ENCODE results near the gene GATAD2B.
"Not testable (repeated sequence)": the region's sequence is repeated elsewhere in the genome, so short reads cannot be mapped to it uniquely, and the experiment has no call there.

GATAD2B gene

DNA sequence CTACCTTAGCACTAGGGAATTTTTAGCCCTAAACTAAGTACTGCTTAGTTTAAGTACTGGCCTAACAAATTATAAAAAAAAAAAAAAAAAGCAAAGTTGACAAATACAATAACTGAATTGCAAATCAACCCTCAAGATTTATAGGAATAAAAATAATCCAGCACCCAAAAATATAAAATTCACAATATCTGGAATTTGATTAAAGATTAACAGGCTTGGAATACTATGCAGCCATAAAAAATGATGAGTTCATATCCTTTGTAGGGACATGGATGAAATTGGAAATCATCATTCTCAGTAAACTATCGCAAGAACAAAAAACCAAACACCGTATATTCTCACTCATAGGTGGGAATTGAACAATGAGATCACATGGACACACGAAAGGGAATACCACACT, 78.4 kb downstream of the GATAD2B start:
- H3K36me3 ChIP-seq (ENCODE audit: insufficient read depth, low read length); H3K27ac ChIP-seq (ENCODE audit: low read depth, low read length); H3K4me3 ChIP-seq (ENCODE audit: low read depth in 1 of 2, low read length in 2 of 2); H3K9me3 ChIP-seq (ENCODE audit: low read length); H3K27me3 ChIP-seq (ENCODE audit: control insufficient read depth in 1 of 2, insufficient read depth in 2 of 2, low read length in 2 of 2); H3K9ac ChIP-seq (ENCODE audit: low read length); H3K4me1 ChIP-seq (ENCODE audit: insufficient read depth, low read length): not testable (repeated sequence)

GRCh38 chr1:153842006-153842471, 80.7 kb downstream of the GATAD2B start:
- Histone ChIP-seq H3K27me3 (ENCODE audit: control insufficient read depth in 1 of 2, insufficient read depth in 2 of 2, low read length in 2 of 2) (no peaks in the 10 kb centered on the region), H3K9me3 (ENCODE audit: low read length) (no peaks in the 10 kb centered on the region), H3K4me1 (ENCODE audit: insufficient read depth, low read length) (no peaks in the 10 kb centered on the region), H3K36me3 (ENCODE audit: insufficient read depth, low read length) (no peaks in the 10 kb centered on the region), H3K27ac (ENCODE audit: low read depth, low read length) (no peak overlapping the region), H3K4me3 (ENCODE audit: low read depth in 1 of 2, low read length in 2 of 2) (no peak overlapping the region), H3K9ac (ENCODE audit: low read length) (no peak overlapping the region)

DNA sequence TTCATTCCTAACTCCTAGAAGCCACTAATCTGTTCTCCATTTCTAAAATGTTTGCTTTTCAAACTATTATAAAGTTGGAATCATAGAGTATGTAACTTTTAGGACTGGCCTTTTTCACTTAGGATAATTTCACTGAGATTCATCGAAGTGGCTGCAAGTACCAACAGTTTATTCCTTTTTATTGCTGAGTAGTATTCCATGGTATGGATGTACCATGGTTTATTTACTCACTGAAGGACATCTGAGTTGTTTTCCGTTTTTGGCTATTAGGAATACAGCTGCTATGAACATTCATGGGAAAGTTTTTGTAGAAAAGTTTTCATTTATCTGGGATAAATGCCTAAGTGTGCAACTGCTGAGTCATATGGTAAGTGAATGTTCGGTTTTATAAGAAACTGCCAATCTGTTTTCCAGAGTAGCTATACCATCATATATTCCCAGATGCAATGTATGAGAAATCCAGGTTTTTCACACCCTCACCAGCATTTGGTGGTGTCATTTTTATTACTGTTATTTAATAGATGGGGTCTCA, 81.2 kb downstream of the GATAD2B start:
- no peak overlapping the region for H3K9ac ChIP-seq (ENCODE audit: low read length)
- no peaks in the 10 kb centered on the region for H3K27me3 ChIP-seq (ENCODE audit: control insufficient read depth in 1 of 2, insufficient read depth in 2 of 2, low read length in 2 of 2)
- H3K27ac ChIP-seq (ENCODE audit: low read depth, low read length), result no peak overlapping the region
- H3K4me3 ChIP-seq (ENCODE audit: low read depth in 1 of 2, low read length in 2 of 2), result no peak overlapping the region
- no peaks in the 10 kb centered on the region for H3K4me1 ChIP-seq (ENCODE audit: insufficient read depth, low read length)
- H3K9me3 ChIP-seq (ENCODE audit: low read length), result no peaks in the 10 kb centered on the region
- H3K36me3 ChIP-seq (ENCODE audit: insufficient read depth, low read length), result no peaks in the 10 kb centered on the region

GRCh38 chr1:153840774-153841173, 82.0 kb downstream of the GATAD2B start:
- H3K36me3 ChIP-seq (ENCODE audit: insufficient read depth, low read length); H3K27me3 ChIP-seq (ENCODE audit: control insufficient read depth in 1 of 2, insufficient read depth in 2 of 2, low read length in 2 of 2): not testable (repeated sequence)

GRCh38 chr1:153833968-153834367, 88.8 kb downstream of the GATAD2B start:
- not testable (repeated sequence) for H3K4me1 ChIP-seq (ENCODE audit: insufficient read depth, low read length); H3K9me3 ChIP-seq (ENCODE audit: low read length); H3K9ac ChIP-seq (ENCODE audit: low read length); H3K36me3 ChIP-seq (ENCODE audit: insufficient read depth, low read length); H3K27ac ChIP-seq (ENCODE audit: low read depth, low read length); H3K27me3 ChIP-seq (ENCODE audit: control insufficient read depth in 1 of 2, insufficient read depth in 2 of 2, low read length in 2 of 2); H3K4me3 ChIP-seq (ENCODE audit: low read depth in 1 of 2, low read length in 2 of 2)

More at GRCh38 chr1:153840774-153841173, 82.0 kb downstream of the GATAD2B start:
- not testable (repeated sequence) for H3K4me1 ChIP-seq (ENCODE audit: insufficient read depth, low read length); H3K4me3 ChIP-seq (ENCODE audit: low read depth in 1 of 2, low read length in 2 of 2); H3K27ac ChIP-seq (ENCODE audit: low read depth, low read length); H3K9me3 ChIP-seq (ENCODE audit: low read length); H3K9ac ChIP-seq (ENCODE audit: low read length)

DNA sequence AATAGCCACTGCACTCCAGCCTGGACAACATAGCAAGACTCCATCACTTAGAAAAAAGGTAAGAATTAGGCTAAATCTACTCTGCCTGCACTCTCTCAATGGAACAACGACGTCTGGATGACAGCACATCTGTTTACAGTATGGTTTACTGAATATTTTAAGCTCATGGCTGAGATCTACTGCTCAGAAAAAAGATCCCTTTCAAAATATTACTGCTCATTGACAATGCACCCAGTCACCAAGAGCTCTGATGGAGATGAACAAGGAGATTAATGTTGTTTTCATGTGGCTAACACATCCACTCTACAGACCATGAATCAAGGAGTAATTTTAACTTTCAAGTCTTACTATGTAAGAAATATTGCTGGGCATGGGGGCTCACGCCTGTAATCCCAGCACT, 89.6 kb downstream of the GATAD2B start:
- Histone ChIP-seq H3K4me3 (ENCODE audit: low read depth in 1 of 2, low read length in 2 of 2) (no peak overlapping the region), H3K9ac (ENCODE audit: low read length) (no peak overlapping the region), H3K4me1 (ENCODE audit: insufficient read depth, low read length) (no peaks in the 10 kb centered on the region), H3K36me3 (ENCODE audit: insufficient read depth, low read length) (peaks cover under 1% of the 10 kb centered on the region), H3K27me3 (ENCODE audit: control insufficient read depth in 1 of 2, insufficient read depth in 2 of 2, low read length in 2 of 2) (no peaks in the 10 kb centered on the region), H3K9me3 (ENCODE audit: low read length) (no peaks in the 10 kb centered on the region), H3K27ac (ENCODE audit: low read depth, low read length) (no peak overlapping the region)

DNA sequence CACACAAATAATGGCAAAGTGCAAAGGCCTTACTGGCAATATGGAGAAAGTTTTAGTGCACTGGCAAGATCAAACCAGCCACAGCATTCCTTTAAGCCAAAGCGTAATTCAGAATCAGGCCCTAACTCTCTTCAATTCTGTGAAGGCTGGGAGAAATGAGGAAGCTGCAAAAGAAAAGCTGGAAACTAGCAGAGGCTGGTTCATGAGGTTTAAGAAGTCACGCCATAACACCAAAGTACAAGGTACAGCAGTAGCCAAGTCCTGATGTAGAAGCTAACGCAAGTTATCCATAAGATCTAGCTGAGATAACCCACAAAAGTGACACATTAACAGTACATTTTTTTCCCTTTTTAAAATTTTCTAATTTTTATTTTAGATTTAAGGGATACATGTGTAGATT, 90.5 kb downstream of the GATAD2B start:
- H3K9ac ChIP-seq (ENCODE audit: low read length), result no peak overlapping the region
- H3K27ac ChIP-seq (ENCODE audit: low read depth, low read length), result no peak overlapping the region
- no peaks in the 10 kb centered on the region for H3K27me3 ChIP-seq (ENCODE audit: control insufficient read depth in 1 of 2, insufficient read depth in 2 of 2, low read length in 2 of 2)
- peaks cover 9% of the 10 kb centered on the region for H3K36me3 ChIP-seq (ENCODE audit: insufficient read depth, low read length)
- no peaks in the 10 kb centered on the region for H3K4me1 ChIP-seq (ENCODE audit: insufficient read depth, low read length)
- H3K9me3 ChIP-seq (ENCODE audit: low read length), result no peaks in the 10 kb centered on the region
- no peak overlapping the region for H3K4me3 ChIP-seq (ENCODE audit: low read depth in 1 of 2, low read length in 2 of 2)

DNA sequence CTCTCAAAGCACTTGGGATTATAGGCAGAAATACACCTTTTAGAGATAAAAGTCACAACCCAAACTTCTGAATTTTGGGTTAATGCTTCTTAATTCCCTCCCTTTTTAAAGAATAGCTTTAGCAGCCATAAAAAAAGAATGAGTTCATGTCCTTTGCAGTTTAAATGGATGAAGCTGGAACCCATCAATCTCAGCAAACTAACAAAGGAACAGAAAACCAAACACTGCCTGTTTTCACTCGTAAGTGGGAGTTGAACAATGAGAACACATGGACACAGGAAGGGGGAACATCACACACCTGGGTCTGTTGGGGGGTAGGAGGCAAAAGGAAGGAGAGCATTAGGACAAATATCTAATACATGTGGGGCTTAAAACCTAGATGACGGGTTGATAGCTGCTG, 91.7 kb downstream of the GATAD2B start:
- Histone ChIP-seq H3K4me3 (ENCODE audit: low read depth in 1 of 2, low read length in 2 of 2) (no peak overlapping the region), H3K9me3 (ENCODE audit: low read length) (no peaks in the 10 kb centered on the region), H3K27me3 (ENCODE audit: control insufficient read depth in 1 of 2, insufficient read depth in 2 of 2, low read length in 2 of 2) (no peaks in the 10 kb centered on the region), H3K9ac (ENCODE audit: low read length) (no peak overlapping the region), H3K27ac (ENCODE audit: low read depth, low read length) (no peak overlapping the region), H3K36me3 (ENCODE audit: insufficient read depth, low read length) (peaks cover 11% of the 10 kb centered on the region), H3K4me1 (ENCODE audit: insufficient read depth, low read length) (no peaks in the 10 kb centered on the region)

- Histone ChIP-seq H3K27me3 (ENCODE audit: control insufficient read depth in 1 of 2, insufficient read depth in 2 of 2, low read length in 2 of 2) (no peaks in the 10 kb centered on the region), H3K4me1 (ENCODE audit: insufficient read depth, low read length) (no peaks in the 10 kb centered on the region), H3K9me3 (ENCODE audit: low read length) (no peaks in the 10 kb centered on the region), H3K36me3 (ENCODE audit: insufficient read depth, low read length) (peaks cover 11% of the 10 kb centered on the region), H3K9ac (ENCODE audit: low read length) (no peak overlapping the region), H3K4me3 (ENCODE audit: low read depth in 1 of 2, low read length in 2 of 2) (no peak overlapping the region), H3K27ac (ENCODE audit: low read depth, low read length) (no peak overlapping the region)
Measured at GRCh38 chr1:153827168-153827964, 95.4 kb downstream of the GATAD2B start.

DNA sequence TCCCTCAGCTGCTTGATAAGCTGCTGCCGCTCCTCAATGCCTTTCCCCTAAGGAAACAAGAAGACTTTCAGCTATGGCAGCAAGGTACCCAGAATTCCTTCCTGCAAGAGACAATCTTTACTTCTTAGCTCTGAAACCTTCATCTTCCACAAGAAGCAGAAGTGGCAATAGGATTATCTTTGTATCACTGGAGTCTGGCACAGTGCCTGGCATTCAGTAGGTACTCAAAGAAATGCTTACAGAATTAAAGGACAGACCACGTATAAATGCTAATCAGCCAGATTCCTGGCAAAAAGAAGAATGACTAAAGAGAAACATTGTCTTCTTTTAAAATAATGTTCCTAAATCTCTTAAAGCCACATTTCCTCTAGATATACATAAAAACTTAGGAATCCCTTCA, 103.9 kb downstream of the GATAD2B start:
- Histone ChIP-seq H3K36me3 (ENCODE audit: insufficient read depth, low read length) (peaks cover 41% of the 10 kb centered on the region), H3K27me3 (ENCODE audit: control insufficient read depth in 1 of 2, insufficient read depth in 2 of 2, low read length in 2 of 2) (no peaks in the 10 kb centered on the region), H3K4me3 (ENCODE audit: low read depth in 1 of 2, low read length in 2 of 2) (no peak overlapping the region), H3K9ac (ENCODE audit: low read length) (no peak overlapping the region), H3K9me3 (ENCODE audit: low read length) (no peaks in the 10 kb centered on the region), H3K4me1 (ENCODE audit: insufficient read depth, low read length) (no peaks in the 10 kb centered on the region), H3K27ac (ENCODE audit: low read depth, low read length) (no peak overlapping the region)

DNA sequence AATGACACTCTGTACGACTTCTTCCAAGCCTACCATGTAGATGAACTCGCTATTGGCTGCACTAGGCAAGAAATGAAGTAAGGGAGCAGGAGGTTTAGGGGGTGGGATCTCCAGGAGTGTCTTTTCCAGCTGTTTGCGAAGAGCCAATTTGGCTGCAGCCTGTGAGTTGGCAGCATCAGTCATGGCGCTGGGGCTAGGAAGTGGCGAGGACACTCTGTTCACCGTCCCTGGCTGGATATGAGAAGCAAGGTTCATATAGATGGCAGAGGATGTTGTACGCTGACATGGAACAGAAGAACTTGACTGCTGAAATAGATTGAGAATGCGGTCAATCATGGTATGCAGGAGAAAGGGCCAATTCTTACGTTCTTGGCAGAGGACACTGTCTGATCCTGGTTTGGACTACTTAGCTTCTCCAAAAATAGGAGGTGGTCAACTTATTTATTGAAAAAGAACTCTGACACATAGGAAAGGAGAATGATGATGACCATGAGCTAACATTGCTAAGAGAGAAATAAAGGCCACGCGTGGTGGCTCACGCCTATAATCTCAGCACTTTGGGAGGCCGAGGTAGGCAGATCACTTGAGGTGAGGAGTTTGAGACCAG, 106.4 kb downstream of the GATAD2B start:
- Histone ChIP-seq H3K9ac (ENCODE audit: low read length) (no peak overlapping the region), H3K4me3 (ENCODE audit: low read depth in 1 of 2, low read length in 2 of 2) (no peak overlapping the region), H3K27ac (ENCODE audit: low read depth, low read length) (no peak overlapping the region), H3K4me1 (ENCODE audit: insufficient read depth, low read length) (no peaks in the 10 kb centered on the region), H3K36me3 (ENCODE audit: insufficient read depth, low read length) (peaks cover 63% of the 10 kb centered on the region), H3K27me3 (ENCODE audit: control insufficient read depth in 1 of 2, insufficient read depth in 2 of 2, low read length in 2 of 2) (no peaks in the 10 kb centered on the region), H3K9me3 (ENCODE audit: low read length) (no peaks in the 10 kb centered on the region)
